ENCODE data around the gene FAM131B. TPM values are rescaled to one million over a fixed set of nuclear protein-coding genes. Genes with fewer than 3 reads are reported as not detected.
A peak's percentile ranks its signal among the peaks of the same experiment; 100 is the strongest.

The FAM131B gene
- total and polyA plus RNA-seq, 9 donors, result 0.29 to 0.99 (median 0.79) TPM

GRCh38 chr7:143351060-143351459 lies 11.5 kb downstream of the FAM131B start:
- no peaks in the 10 kb centered on the region for H3K27me3 ChIP-seq
- WGBS, 3 donors, result 61 to 70% (median 64%) methylated on average over 5 of the region's 5 CpGs
- no peaks in the 10 kb centered on the region for H3K4me1 ChIP-seq (ENCODE audit: insufficient read depth)
- no peak overlapping the region for H3K27ac ChIP-seq
- H3K9me3 ChIP-seq, result no peaks in the 10 kb centered on the region
- H3K36me3 ChIP-seq, result no peaks in the 10 kb centered on the region
- intact Hi-C loops (cut with DNase I), result no loop called here
- TF ChIP-seq CTCF (IDR thresholded peaks at IDR 0.05) (no peak), EP300 (IDR thresholded peaks at IDR 0.05) (no peak), POLR2A (IDR thresholded peaks at IDR 0.05) (no peak)
- no peak overlapping the region for H3K4me3 ChIP-seq
- no peak for DNase-seq

GRCh38 chr7:143347950-143348349 lies 14.6 kb downstream of the FAM131B start:
- no peaks in the 10 kb centered on the region for H3K4me1 ChIP-seq (ENCODE audit: insufficient read depth)
- H3K36me3 ChIP-seq, result no peaks in the 10 kb centered on the region
- no peak overlapping the region for H3K27ac ChIP-seq
- no peak for DNase-seq
- H3K27me3 ChIP-seq, result no peaks in the 10 kb centered on the region
- H3K9me3 ChIP-seq, result no peaks in the 10 kb centered on the region
- no peak overlapping the region for H3K4me3 ChIP-seq
- 41 to 50% (median 47%) methylated on average over 5 of the region's 5 CpGs for WGBS, 3 donors
- intact Hi-C loops (cut with DNase I), result no loop called here
- TF ChIP-seq CTCF (IDR thresholded peaks at IDR 0.05) (no peak), POLR2A (IDR thresholded peaks at IDR 0.05) (no peak), EP300 (IDR thresholded peaks at IDR 0.05) (no peak)

GRCh38 chr7:143346018-143346417 lies 16.5 kb downstream of the FAM131B start:
- Histone ChIP-seq H3K9me3 (no peaks in the 10 kb centered on the region), H3K4me3 (no peak overlapping the region), H3K27ac (no peak overlapping the region), H3K4me1 (ENCODE audit: insufficient read depth) (no peaks in the 10 kb centered on the region), H3K27me3 (no peaks in the 10 kb centered on the region), H3K36me3 (no peaks in the 10 kb centered on the region)
- DNase-seq, result no peak
- intact Hi-C loops (cut with DNase I), result no loop called here
- TF ChIP-seq CTCF (IDR thresholded peaks at IDR 0.05) (no peak), EP300 (IDR thresholded peaks at IDR 0.05) (no peak), POLR2A (IDR thresholded peaks at IDR 0.05) (no peak)
- 67 to 91% (median 80%) methylated on average over 4 of the region's 4 CpGs for WGBS, 3 donors

- Histone ChIP-seq H3K9me3 (no peaks in the 10 kb centered on the region), H3K36me3 (no peaks in the 10 kb centered on the region), H3K27ac (no peak overlapping the region), H3K4me1 (ENCODE audit: insufficient read depth) (no peaks in the 10 kb centered on the region), H3K4me3 (no peak overlapping the region), H3K27me3 (no peaks in the 10 kb centered on the region)
- intact Hi-C loops (cut with DNase I), result no loop called here
- DNase-seq, result peak in 1 of 5 donors; percentile 49
- TF ChIP-seq EP300 (IDR thresholded peaks at IDR 0.05) (no peak), POLR2A (IDR thresholded peaks at IDR 0.05) (no peak), CTCF (IDR thresholded peaks at IDR 0.05) (no peak)
- 2 to 4% (median 3%) methylated on average over 35 of the region's 35 CpGs for WGBS, 3 donors
These were observed 17.0 kb downstream of the FAM131B start for GRCh38 chr7:143345428-143345900.

Data from ovary (tissue), 9 donors.